ENCODE results near the gene ADAP1. TPM values are rescaled to one million over a fixed set of nuclear protein-coding genes. Genes with fewer than 3 reads are reported as not detected.
A peak's percentile ranks its signal among the peaks of the same experiment; 100 is the strongest.

ADAP1 gene
- total and polyA plus RNA-seq, 9 donors: 0.52 to 16.4 (median 3.5) TPM

GRCh38 chr7:947391-948210 is 6.9 kb downstream of the ADAP1 start:
- H3K27ac ChIP-seq: no peak overlapping the region
- no peaks in the 10 kb centered on the region for H3K36me3 ChIP-seq
- WGBS, 3 donors: 83 to 87% (median 83%) methylated on average over 37 of the region's 37 CpGs

GRCh38 chr7:946256-946996 is 8.1 kb downstream of the ADAP1 start:
- no peaks in the 10 kb centered on the region for H3K27me3 ChIP-seq
- TF ChIP-seq CTCF (IDR thresholded peaks at IDR 0.05) (no peak), EP300 (IDR thresholded peaks at IDR 0.05) (no peak), POLR2A (IDR thresholded peaks at IDR 0.05) (no peak)
- H3K4me1 ChIP-seq (ENCODE audit: insufficient read depth): no peaks in the 10 kb centered on the region
- no peaks in the 10 kb centered on the region for H3K36me3 ChIP-seq
- H3K9me3 ChIP-seq: no peaks in the 10 kb centered on the region
- DNase-seq: peak in 1 of 5 donors; percentile 27
- no peak overlapping the region for H3K4me3 ChIP-seq
- 65 to 76% (median 67%) methylated on average over 26 to 29 of the region's 29 CpGs for WGBS, 3 donors
- H3K27ac ChIP-seq: no peak overlapping the region
- intact Hi-C loops (cut with DNase I): no loop called here

More at GRCh38 chr7:947391-948210, 6.9 kb downstream of the ADAP1 start:
- TF ChIP-seq EP300 (IDR thresholded peaks at IDR 0.05) (no peak), CTCF (IDR thresholded peaks at IDR 0.05) (no peak), POLR2A (IDR thresholded peaks at IDR 0.05) (no peak)
- intact Hi-C loops (cut with DNase I): no loop called here
- Histone ChIP-seq H3K4me3 (no peak overlapping the region), H3K9me3 (no peaks in the 10 kb centered on the region), H3K27me3 (no peaks in the 10 kb centered on the region), H3K4me1 (ENCODE audit: insufficient read depth) (no peaks in the 10 kb centered on the region)
- DNase-seq: peak in 2 of 5 donors; percentile 5 to 27

- Histone ChIP-seq H3K9me3 (no peaks in the 10 kb centered on the region), H3K4me3 (no peak overlapping the region), H3K36me3 (no peaks in the 10 kb centered on the region), H3K27me3 (no peaks in the 10 kb centered on the region), H3K27ac (no peak overlapping the region), H3K4me1 (ENCODE audit: insufficient read depth) (no peaks in the 10 kb centered on the region)
- 58 to 81% (median 68%) methylated on average over 19 to 30 of the region's 30 CpGs for WGBS, 3 donors
- peak in 1 of 5 donors; percentile 36 for DNase-seq
- TF ChIP-seq EP300 (IDR thresholded peaks at IDR 0.05): no peak
- TF ChIP-seq POLR2A (IDR thresholded peaks at IDR 0.05): no peak
- no peak for TF ChIP-seq CTCF (IDR thresholded peaks at IDR 0.05)
- intact Hi-C loops (cut with DNase I): no loop called here
Observed at GRCh38 chr7:945556-946255, 8.8 kb downstream of the ADAP1 start.

GRCh38 chr7:945147-945555 is 9.3 kb downstream of the ADAP1 start:
- H3K27me3 ChIP-seq: no peaks in the 10 kb centered on the region
- H3K27ac ChIP-seq: no peak overlapping the region
- TF ChIP-seq CTCF (IDR thresholded peaks at IDR 0.05) (no peak), POLR2A (IDR thresholded peaks at IDR 0.05) (no peak), EP300 (IDR thresholded peaks at IDR 0.05) (no peak)
- H3K9me3 ChIP-seq: no peaks in the 10 kb centered on the region
- H3K4me3 ChIP-seq: no peak overlapping the region
- WGBS, 3 donors: 67 to 85% (median 78%) methylated on average over 13 of the region's 13 CpGs
- DNase-seq: no peak
- no peaks in the 10 kb centered on the region for H3K4me1 ChIP-seq (ENCODE audit: insufficient read depth)
- H3K36me3 ChIP-seq: no peaks in the 10 kb centered on the region
- intact Hi-C loops (cut with DNase I): no loop called here
